Measurements from ENCODE around the gene ADCY5. TPM values are rescaled to one million over a fixed set of nuclear protein-coding genes. Genes with fewer than 3 reads are reported as not detected.

Gene ADCY5
- total and polyA plus RNA-seq, 4 donors, result 29.5 to 56.7 (median 41.7) TPM

GRCh38 chr3:123276346-123277006 is 172.4 kb downstream of the ADCY5 start:
- Histone ChIP-seq H3K27ac (ENCODE audit: low read depth, low read length) (no peak overlapping the region), H3K36me3 (ENCODE audit: control insufficient read depth, insufficient read depth, low read length) (peaks cover 10% of the 10 kb centered on the region), H3K9me3 (ENCODE audit: control insufficient read depth, insufficient read depth, low read length) (no peaks in the 10 kb centered on the region), H3K4me1 (ENCODE audit: control insufficient read depth, insufficient read depth, low read length) (no peaks in the 10 kb centered on the region), H3K4me3 (ENCODE audit: low read depth, low read length) (no peak overlapping the region), H3K27me3 (ENCODE audit: control insufficient read depth, insufficient read depth, low read length) (no peaks in the 10 kb centered on the region)
- DNase-seq (ENCODE audit: low read depth in 4 of 6, low spot score in 6 of 6), result peak in 2 of 6 donors; percentile 9 to 41
- WGBS (ENCODE audit: insufficient coverage), result 66% methylated on average over 10 of the region's 10 CpGs

GRCh38 chr3:123275691-123276090 is 173.2 kb downstream of the ADCY5 start:
- no peak overlapping the region for H3K27ac ChIP-seq (ENCODE audit: low read depth, low read length)

GRCh38 chr3:123272547-123272946 is 176.3 kb downstream of the ADCY5 start:
- H3K9me3 ChIP-seq (ENCODE audit: control insufficient read depth, insufficient read depth, low read length), result no peaks in the 10 kb centered on the region
- no peak for DNase-seq (ENCODE audit: low read depth in 4 of 6, low spot score in 6 of 6)
- H3K27me3 ChIP-seq (ENCODE audit: control insufficient read depth, insufficient read depth, low read length), result no peaks in the 10 kb centered on the region
- H3K4me3 ChIP-seq (ENCODE audit: low read depth, low read length), result no peak overlapping the region
- no peaks in the 10 kb centered on the region for H3K4me1 ChIP-seq (ENCODE audit: control insufficient read depth, insufficient read depth, low read length)
- 100% methylated on average over 1 of the region's 2 CpGs for WGBS (ENCODE audit: insufficient coverage)
- no peak overlapping the region for H3K27ac ChIP-seq (ENCODE audit: low read depth, low read length)
- no peaks in the 10 kb centered on the region for H3K36me3 ChIP-seq (ENCODE audit: control insufficient read depth, insufficient read depth, low read length)

More at GRCh38 chr3:123275691-123276090, 173.2 kb downstream of the ADCY5 start:
- H3K27me3 ChIP-seq (ENCODE audit: control insufficient read depth, insufficient read depth, low read length), result no peaks in the 10 kb centered on the region
- DNase-seq (ENCODE audit: low read depth in 4 of 6, low spot score in 6 of 6), result no peak
- H3K36me3 ChIP-seq (ENCODE audit: control insufficient read depth, insufficient read depth, low read length), result peaks cover 7% of the 10 kb centered on the region
- H3K4me3 ChIP-seq (ENCODE audit: low read depth, low read length), result no peak overlapping the region
- H3K9me3 ChIP-seq (ENCODE audit: control insufficient read depth, insufficient read depth, low read length), result no peaks in the 10 kb centered on the region
- no peaks in the 10 kb centered on the region for H3K4me1 ChIP-seq (ENCODE audit: control insufficient read depth, insufficient read depth, low read length)
- WGBS (ENCODE audit: insufficient coverage), result no CpG with 5 or more reads among the region's 3 CpGs

GRCh38 chr3:123271466-123272159 is 177.3 kb downstream of the ADCY5 start:
- Histone ChIP-seq H3K9me3 (ENCODE audit: control insufficient read depth, insufficient read depth, low read length) (no peaks in the 10 kb centered on the region), H3K4me3 (ENCODE audit: low read depth, low read length) (no peak overlapping the region), H3K4me1 (ENCODE audit: control insufficient read depth, insufficient read depth, low read length) (no peaks in the 10 kb centered on the region), H3K27me3 (ENCODE audit: control insufficient read depth, insufficient read depth, low read length) (no peaks in the 10 kb centered on the region), H3K27ac (ENCODE audit: low read depth, low read length) (no peak overlapping the region), H3K36me3 (ENCODE audit: control insufficient read depth, insufficient read depth, low read length) (no peaks in the 10 kb centered on the region)
- DNase-seq (ENCODE audit: low read depth in 4 of 6, low spot score in 6 of 6), result peak in 2 of 6 donors; percentile 23 to 43
- WGBS (ENCODE audit: insufficient coverage), result 42% methylated on average over 2 of the region's 5 CpGs

- no peak for DNase-seq (ENCODE audit: low read depth in 4 of 6, low spot score in 6 of 6)
- WGBS (ENCODE audit: insufficient coverage), result 100% methylated on average over 1 of the region's 2 CpGs
- no peak overlapping the region for H3K27ac ChIP-seq (ENCODE audit: low read depth, low read length)
- H3K4me1 ChIP-seq (ENCODE audit: control insufficient read depth, insufficient read depth, low read length), result no peaks in the 10 kb centered on the region
- H3K36me3 ChIP-seq (ENCODE audit: control insufficient read depth, insufficient read depth, low read length), result no peaks in the 10 kb centered on the region
- no peak overlapping the region for H3K4me3 ChIP-seq (ENCODE audit: low read depth, low read length)
- no peaks in the 10 kb centered on the region for H3K27me3 ChIP-seq (ENCODE audit: control insufficient read depth, insufficient read depth, low read length)
- no peaks in the 10 kb centered on the region for H3K9me3 ChIP-seq (ENCODE audit: control insufficient read depth, insufficient read depth, low read length)
These were observed 178.1 kb downstream of the ADCY5 start for GRCh38 chr3:123270818-123271217.

- H3K4me3 ChIP-seq (ENCODE audit: low read depth, low read length), result no peak overlapping the region
- no peaks in the 10 kb centered on the region for H3K4me1 ChIP-seq (ENCODE audit: control insufficient read depth, insufficient read depth, low read length)
- H3K27ac ChIP-seq (ENCODE audit: low read depth, low read length), result no peak overlapping the region
- peak in 1 of 6 donors; percentile 26 for DNase-seq (ENCODE audit: low read depth in 4 of 6, low spot score in 6 of 6)
- no peaks in the 10 kb centered on the region for H3K36me3 ChIP-seq (ENCODE audit: control insufficient read depth, insufficient read depth, low read length)
- no peaks in the 10 kb centered on the region for H3K9me3 ChIP-seq (ENCODE audit: control insufficient read depth, insufficient read depth, low read length)
- H3K27me3 ChIP-seq (ENCODE audit: control insufficient read depth, insufficient read depth, low read length), result no peaks in the 10 kb centered on the region
- WGBS (ENCODE audit: insufficient coverage), result no CpG with 5 or more reads among the region's 2 CpGs
These were observed 181.1 kb downstream of the ADCY5 start for GRCh38 chr3:123267821-123268220.

GRCh38 chr3:123263941-123264340 is 184.9 kb downstream of the ADCY5 start:
- no peak overlapping the region for H3K4me3 ChIP-seq (ENCODE audit: low read depth, low read length)
- no peak overlapping the region for H3K27ac ChIP-seq (ENCODE audit: low read depth, low read length)
- H3K9me3 ChIP-seq (ENCODE audit: control insufficient read depth, insufficient read depth, low read length), result no peaks in the 10 kb centered on the region
- no peak for DNase-seq (ENCODE audit: low read depth in 4 of 6, low spot score in 6 of 6)
- H3K36me3 ChIP-seq (ENCODE audit: control insufficient read depth, insufficient read depth, low read length), result no peaks in the 10 kb centered on the region
- H3K4me1 ChIP-seq (ENCODE audit: control insufficient read depth, insufficient read depth, low read length), result no peaks in the 10 kb centered on the region
- 100% methylated on average over 1 of the region's 2 CpGs for WGBS (ENCODE audit: insufficient coverage)
- no peaks in the 10 kb centered on the region for H3K27me3 ChIP-seq (ENCODE audit: control insufficient read depth, insufficient read depth, low read length)

GRCh38 chr3:123262868-123263267 is 186.0 kb downstream of the ADCY5 start:
- H3K9me3 ChIP-seq (ENCODE audit: control insufficient read depth, insufficient read depth, low read length), result no peaks in the 10 kb centered on the region
- 89% methylated on average over 2 of the region's 5 CpGs for WGBS (ENCODE audit: insufficient coverage)
- no peaks in the 10 kb centered on the region for H3K36me3 ChIP-seq (ENCODE audit: control insufficient read depth, insufficient read depth, low read length)
- no peak for DNase-seq (ENCODE audit: low read depth in 4 of 6, low spot score in 6 of 6)
- no peaks in the 10 kb centered on the region for H3K4me1 ChIP-seq (ENCODE audit: control insufficient read depth, insufficient read depth, low read length)
- no peak overlapping the region for H3K27ac ChIP-seq (ENCODE audit: low read depth, low read length)
- no peaks in the 10 kb centered on the region for H3K27me3 ChIP-seq (ENCODE audit: control insufficient read depth, insufficient read depth, low read length)
- no peak overlapping the region for H3K4me3 ChIP-seq (ENCODE audit: low read depth, low read length)

- Histone ChIP-seq H3K27me3 (ENCODE audit: control insufficient read depth, insufficient read depth, low read length) (no peaks in the 10 kb centered on the region), H3K36me3 (ENCODE audit: control insufficient read depth, insufficient read depth, low read length) (no peaks in the 10 kb centered on the region), H3K4me3 (ENCODE audit: low read depth, low read length) (no peak overlapping the region), H3K4me1 (ENCODE audit: control insufficient read depth, insufficient read depth, low read length) (no peaks in the 10 kb centered on the region), H3K27ac (ENCODE audit: low read depth, low read length) (no peak overlapping the region), H3K9me3 (ENCODE audit: control insufficient read depth, insufficient read depth, low read length) (no peaks in the 10 kb centered on the region)
- no CpG with 5 or more reads among the region's 2 CpGs for WGBS (ENCODE audit: insufficient coverage)
- DNase-seq (ENCODE audit: low read depth in 4 of 6, low spot score in 6 of 6), result no peak
These were observed 186.7 kb downstream of the ADCY5 start for GRCh38 chr3:123262226-123262625.

- Histone ChIP-seq H3K9me3 (ENCODE audit: control insufficient read depth, insufficient read depth, low read length) (no peaks in the 10 kb centered on the region), H3K27me3 (ENCODE audit: control insufficient read depth, insufficient read depth, low read length) (no peaks in the 10 kb centered on the region), H3K27ac (ENCODE audit: low read depth, low read length) (no peak overlapping the region), H3K4me3 (ENCODE audit: low read depth, low read length) (no peak overlapping the region), H3K4me1 (ENCODE audit: control insufficient read depth, insufficient read depth, low read length) (no peaks in the 10 kb centered on the region), H3K36me3 (ENCODE audit: control insufficient read depth, insufficient read depth, low read length) (no peaks in the 10 kb centered on the region)
- no peak for DNase-seq (ENCODE audit: low read depth in 4 of 6, low spot score in 6 of 6)
- WGBS (ENCODE audit: insufficient coverage), result no CpG with 5 or more reads among the region's 3 CpGs
These were observed 187.2 kb downstream of the ADCY5 start for GRCh38 chr3:123261666-123262065.

Data from spinal cord (tissue), 10 donors.